Lower lobe of right lung (tissue), 2 donors: Measurements from ENCODE around the gene MFRP. TPM values are rescaled to one million over a fixed set of nuclear protein-coding genes. Genes with fewer than 3 reads are reported as not detected.

Experiments used
- ATAC-seq, 2 donors: fragments of 200-7000 bp; cut with Tn5 transposase; one replicate each; pipeline ENCODE4 v1.9.1; 2020 to 2022; ENCODE audit warnings: mild to moderate bottlenecking in 2 of 2, moderate library complexity in 2 of 2
- DNase-seq: peaks from one replicate; pipeline ENCODE4 v3.0.0-alpha.2; 2020
- H3K27ac ChIP-seq: fragments of 200-600 bp; one replicate; pipeline ENCODE4 v1.8.0; 2022
- H3K27me3 ChIP-seq: fragments of 200-600 bp; one replicate; pipeline ENCODE4 v1.8.0; 2022; ENCODE audit warnings: low read depth
- H3K36me3 ChIP-seq: fragments of 200-600 bp; one replicate; pipeline ENCODE4 v1.8.0; 2022; ENCODE audit warnings: mild to moderate bottlenecking
- H3K4me1 ChIP-seq: fragments of 200-600 bp; one replicate; pipeline ENCODE4 v1.8.0; 2022
- H3K4me3 ChIP-seq: fragments of 200-600 bp; one replicate; pipeline ENCODE4 v1.8.0; 2022; ENCODE audit warnings: mild to moderate bottlenecking
- H3K9me3 ChIP-seq: fragments of 200-600 bp; one replicate; pipeline ENCODE4 v1.8.0; 2022
- intact Hi-C: fragments of 100-400 bp; cut with DNase I; formaldehyde crosslinking; loops from one replicate; pipeline ENCODE4 v1.11.0; 2022
- total RNA-seq: library from RNA; stranded (reverse); fragmentation: NEBNext Ultra II Directional; extraction: Animal tissue kit (Norgen Biotek cat#: 25700); gene quantifications from one replicate; pipeline ENCODE4 v1.2.1, GENCODE V29; 2021
- TF ChIP-seq, protein P1 (sequence below): fragments of 200-600 bp; IDR thresholded peaks from one replicate; pipeline ENCODE4 v1.8.0; 2022; ENCODE audit warnings: antibody characterized with exemption, mild to moderate bottlenecking
- donor health status: DM: no; HTN: yes; CAD: no; lungs with severe emphysema.

Gene MFRP
- total RNA-seq, 1 donor from 2014 or later: not detected

DNA sequence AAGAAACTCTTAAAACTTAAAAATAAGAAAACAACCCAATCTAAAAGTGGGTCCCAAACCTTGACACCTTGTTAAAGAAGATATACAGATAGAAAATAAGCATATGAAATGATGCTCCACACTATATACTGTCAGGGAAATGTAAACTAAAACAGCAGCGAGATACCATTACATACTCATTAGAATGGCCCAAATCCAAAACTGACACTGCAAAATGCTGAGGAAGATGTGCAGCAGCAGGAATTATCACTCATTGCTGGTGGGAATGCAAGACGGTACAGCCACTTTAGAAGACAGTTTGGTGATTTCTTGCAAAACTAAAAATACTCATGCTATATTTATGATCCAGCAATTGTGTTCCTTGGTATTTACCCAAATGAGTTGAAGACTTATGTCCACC is 17.2 kb downstream of the MFRP start:
- no peaks in the 10 kb centered on the region for H3K4me1 ChIP-seq
- no peaks in the 10 kb centered on the region for H3K36me3 ChIP-seq
- no peaks in the 10 kb centered on the region for H3K9me3 ChIP-seq
- no peak for DNase-seq
- intact Hi-C loops: no loop called here
- no peaks in the 10 kb centered on the region for H3K27me3 ChIP-seq
- no peak overlapping the region for H3K27ac ChIP-seq
- no peak overlapping the region for H3K4me3 ChIP-seq
- no peak for ATAC-seq
- TF ChIP-seq, protein P1, sequence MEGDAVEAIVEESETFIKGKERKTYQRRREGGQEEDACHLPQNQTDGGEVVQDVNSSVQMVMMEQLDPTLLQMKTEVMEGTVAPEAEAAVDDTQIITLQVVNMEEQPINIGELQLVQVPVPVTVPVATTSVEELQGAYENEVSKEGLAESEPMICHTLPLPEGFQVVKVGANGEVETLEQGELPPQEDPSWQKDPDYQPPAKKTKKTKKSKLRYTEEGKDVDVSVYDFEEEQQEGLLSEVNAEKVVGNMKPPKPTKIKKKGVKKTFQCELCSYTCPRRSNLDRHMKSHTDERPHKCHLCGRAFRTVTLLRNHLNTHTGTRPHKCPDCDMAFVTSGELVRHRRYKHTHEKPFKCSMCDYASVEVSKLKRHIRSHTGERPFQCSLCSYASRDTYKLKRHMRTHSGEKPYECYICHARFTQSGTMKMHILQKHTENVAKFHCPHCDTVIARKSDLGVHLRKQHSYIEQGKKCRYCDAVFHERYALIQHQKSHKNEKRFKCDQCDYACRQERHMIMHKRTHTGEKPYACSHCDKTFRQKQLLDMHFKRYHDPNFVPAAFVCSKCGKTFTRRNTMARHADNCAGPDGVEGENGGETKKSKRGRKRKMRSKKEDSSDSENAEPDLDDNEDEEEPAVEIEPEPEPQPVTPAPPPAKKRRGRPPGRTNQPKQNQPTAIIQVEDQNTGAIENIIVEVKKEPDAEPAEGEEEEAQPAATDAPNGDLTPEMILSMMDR: no peak

DNA sequence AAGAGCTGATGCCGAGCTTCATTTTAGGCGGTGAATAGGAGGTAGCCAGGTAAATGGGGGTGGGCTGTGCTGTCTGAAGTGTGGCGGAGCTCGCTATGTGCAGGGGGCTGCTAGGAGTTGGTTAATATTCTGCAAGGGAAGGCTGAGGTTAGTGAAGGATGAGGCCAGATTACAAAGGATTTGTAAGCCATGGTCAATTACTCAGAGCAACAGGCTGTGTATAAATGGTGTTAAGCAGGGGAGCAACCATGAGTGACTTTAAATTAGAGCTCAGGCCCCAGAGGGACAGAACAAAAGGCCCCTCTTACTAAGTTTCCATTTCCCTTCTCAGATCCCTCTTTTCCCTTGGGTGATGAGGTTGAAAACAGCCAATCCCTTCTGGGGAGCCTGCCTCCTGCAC is 22.3 kb downstream of the MFRP start:
- H3K4me1 ChIP-seq: peaks cover 37% of the 10 kb centered on the region
- H3K9me3 ChIP-seq: no peaks in the 10 kb centered on the region
- TF ChIP-seq, protein P1: no peak
- DNase-seq (no peak), ATAC-seq (no peak)
- no peak overlapping the region for H3K27ac ChIP-seq
- no peaks in the 10 kb centered on the region for H3K36me3 ChIP-seq
- H3K4me3 ChIP-seq: no peak overlapping the region
- peaks cover 8% of the 10 kb centered on the region for H3K27me3 ChIP-seq
- intact Hi-C loops: no loop called here

DNA sequence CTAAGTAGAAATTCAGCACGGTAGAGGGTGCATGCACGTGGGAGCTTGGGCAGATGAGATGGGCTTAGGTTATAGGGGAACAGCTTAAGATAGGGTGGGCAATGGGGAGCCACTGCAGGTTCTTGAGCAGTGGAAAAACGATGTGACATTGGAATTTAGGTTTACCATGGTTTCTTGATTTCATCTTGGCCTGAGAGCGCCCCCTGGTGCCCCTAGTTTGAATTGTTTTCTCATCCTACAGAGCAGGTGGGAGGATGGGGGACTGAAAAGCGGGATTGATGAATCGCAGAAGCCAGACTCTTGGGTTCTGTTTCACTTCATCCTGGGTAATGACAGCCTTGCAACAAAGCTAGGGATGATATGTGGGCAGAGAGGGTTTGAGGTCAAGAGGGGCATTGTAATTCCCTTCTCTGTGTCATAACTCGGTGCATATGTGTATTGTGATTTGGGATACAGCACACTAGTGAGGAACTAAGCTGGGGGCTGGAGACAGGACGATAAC is 22.9 kb downstream of the MFRP start:
- H3K27ac ChIP-seq: no peak overlapping the region
- TF ChIP-seq, protein P1: peak; percentile 84
- ATAC-seq: peak in 1 of 2 donors; percentile 15
- peaks cover 13% of the 10 kb centered on the region for H3K27me3 ChIP-seq
- DNase-seq: no peak
- H3K4me1 ChIP-seq: peaks cover 43% of the 10 kb centered on the region
- H3K9me3 ChIP-seq: no peaks in the 10 kb centered on the region
- intact Hi-C loops: no loop called here
- no peak overlapping the region for H3K4me3 ChIP-seq
- no peaks in the 10 kb centered on the region for H3K36me3 ChIP-seq

DNA sequence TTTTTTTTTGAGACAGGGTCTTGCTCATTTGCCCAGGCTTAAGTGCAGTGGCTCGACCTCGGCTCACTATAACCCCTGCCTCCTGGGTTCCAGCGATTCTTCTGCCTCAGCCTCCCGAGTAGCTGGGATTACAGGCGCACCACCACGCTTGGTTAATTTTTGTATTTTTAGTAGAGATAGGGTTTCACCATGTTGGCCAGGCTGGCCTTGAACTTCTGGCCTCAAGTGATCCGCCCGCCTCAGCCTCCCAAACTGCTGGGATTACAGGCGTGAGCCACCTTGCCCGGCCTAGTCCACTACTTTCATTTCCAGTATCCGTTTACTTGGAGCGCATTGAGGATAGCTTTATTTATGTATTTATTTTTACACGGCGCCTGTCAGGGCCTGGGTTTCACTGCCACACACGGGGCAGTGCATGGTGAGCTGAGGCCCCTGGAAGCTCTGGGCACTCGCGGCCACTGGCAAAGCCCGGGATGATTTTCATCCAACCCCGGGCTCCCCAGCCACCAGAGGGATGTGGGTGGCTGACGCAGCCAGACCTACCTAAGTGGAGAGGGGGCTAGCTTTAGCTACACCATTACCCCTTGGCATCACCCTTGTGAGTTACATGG is 23.5 kb downstream of the MFRP start:
- TF ChIP-seq, protein P1: no peak
- H3K36me3 ChIP-seq: no peaks in the 10 kb centered on the region
- no peak overlapping the region for H3K4me3 ChIP-seq
- H3K4me1 ChIP-seq: peaks cover 49% of the 10 kb centered on the region
- DNase-seq (no peak), ATAC-seq (no peak)
- intact Hi-C loops: no loop called here
- H3K27ac ChIP-seq: no peak overlapping the region
- H3K9me3 ChIP-seq: no peaks in the 10 kb centered on the region
- H3K27me3 ChIP-seq: peaks cover 17% of the 10 kb centered on the region

DNA sequence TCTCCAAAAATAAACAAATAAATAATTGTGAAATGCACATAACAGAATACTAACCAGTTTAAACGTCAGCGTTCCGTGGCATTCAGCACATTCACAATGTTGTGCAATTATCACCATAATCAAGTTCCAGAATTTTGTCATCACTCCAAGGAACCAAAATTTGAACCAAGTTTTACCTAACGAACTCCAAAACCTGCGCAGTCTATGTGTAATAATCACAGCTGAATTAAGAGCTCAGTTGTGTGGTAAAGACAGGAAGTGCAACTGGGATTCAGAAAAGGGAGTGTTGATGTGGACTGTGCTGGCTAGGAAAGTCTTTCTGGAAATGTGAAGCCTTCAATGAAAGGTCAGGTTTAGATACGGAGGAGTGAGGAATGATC is 24.2 kb downstream of the MFRP start:
- intact Hi-C loops: no loop called here
- peak overlapping the region; percentile 90 for H3K27ac ChIP-seq
- DNase-seq (no peak), ATAC-seq (no peak)
- no peaks in the 10 kb centered on the region for H3K9me3 ChIP-seq
- peaks cover 56% of the 10 kb centered on the region for H3K4me1 ChIP-seq
- no peak overlapping the region for H3K4me3 ChIP-seq
- TF ChIP-seq, protein P1: no peak
- H3K27me3 ChIP-seq: peaks cover 21% of the 10 kb centered on the region
- H3K36me3 ChIP-seq: no peaks in the 10 kb centered on the region
